ENCODE results near the gene DOCK3.

DOCK3 gene

DNA sequence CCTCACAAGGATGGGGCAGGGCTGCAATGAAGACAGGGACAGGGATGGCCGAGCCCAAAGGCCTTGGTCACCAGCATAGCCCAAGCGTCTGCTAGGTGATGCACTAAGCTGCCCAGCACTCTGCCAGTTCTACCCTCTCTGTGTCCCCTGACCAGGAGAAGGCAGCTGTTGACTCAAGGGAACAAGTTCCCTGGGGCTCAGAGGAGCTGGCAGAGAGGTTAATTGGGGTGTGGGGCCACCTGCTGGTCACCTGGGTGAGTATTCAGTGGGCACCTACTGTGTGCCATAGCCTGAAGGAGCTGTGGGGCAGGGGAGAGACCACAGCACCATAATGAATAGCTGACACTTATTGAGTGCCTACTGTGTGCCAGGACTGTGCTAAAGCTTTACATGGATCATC is 22.0 kb upstream of the DOCK3 start:
- H2BK5ac ChIP-seq (ENCODE audit: low read length) = no peak overlapping the region
- DNase-seq = peak; percentile 77
- H3K4me1 ChIP-seq (ENCODE audit: control insufficient read depth, low read depth, low read length) = peaks cover 9% of the 10 kb centered on the region
- H4K8ac ChIP-seq (ENCODE audit: low read depth, low read length) = no peak overlapping the region
- no peak overlapping the region for H4K5ac ChIP-seq (ENCODE audit: low read length)
- no CpG with 5 or more reads among the region's 2 CpGs for WGBS (ENCODE audit: extremely low coverage, insufficient coverage, low lambda C conversion rate)
- no peak overlapping the region for H3K4me2 ChIP-seq (ENCODE audit: low read length)
- no peak overlapping the region for H3K23ac ChIP-seq (ENCODE audit: low read length)
- H3K27me3 ChIP-seq (ENCODE audit: insufficient read depth, low read length, poor library complexity) = no peaks in the 10 kb centered on the region
- H3K9ac ChIP-seq (ENCODE audit: low read length) = no peak overlapping the region
- no peak overlapping the region for H3K18ac ChIP-seq (ENCODE audit: low read length)
- H2BK120ac ChIP-seq (ENCODE audit: low read depth, low read length) = no peak overlapping the region
- no peak overlapping the region for H3K27ac ChIP-seq (ENCODE audit: low read depth, low read length)
- H3K4me3 ChIP-seq (ENCODE audit: low read length) = no peak overlapping the region
- H2AK5ac ChIP-seq (ENCODE audit: low read length) = no peak overlapping the region
- H3K79me1 ChIP-seq (ENCODE audit: low read length) = no peaks in the 10 kb centered on the region
- no peak overlapping the region for H3K4ac ChIP-seq (ENCODE audit: low read depth, low read length)
- no peaks in the 10 kb centered on the region for H3K79me2 ChIP-seq (ENCODE audit: control insufficient read depth, insufficient read depth, low read length)
- H3K36me3 ChIP-seq (ENCODE audit: control insufficient read depth, insufficient read depth, low read length) = no peaks in the 10 kb centered on the region
- H2BK15ac ChIP-seq (replicated peaks; ENCODE audit: low read depth) = no peak overlapping the region
- H3K56ac ChIP-seq (ENCODE audit: low read length) = no peak overlapping the region

- no peak for DNase-seq
- H4K5ac ChIP-seq (ENCODE audit: low read length) = no peak overlapping the region
- H3K79me1 ChIP-seq (ENCODE audit: low read length) = no peaks in the 10 kb centered on the region
- H3K4me3 ChIP-seq (ENCODE audit: low read length) = no peak overlapping the region
- no peak overlapping the region for H2BK5ac ChIP-seq (ENCODE audit: low read length)
- H2BK120ac ChIP-seq (ENCODE audit: low read depth, low read length) = no peak overlapping the region
- H3K56ac ChIP-seq (ENCODE audit: low read length) = no peak overlapping the region
- no peaks in the 10 kb centered on the region for H3K36me3 ChIP-seq (ENCODE audit: control insufficient read depth, insufficient read depth, low read length)
- H3K27me3 ChIP-seq (ENCODE audit: insufficient read depth, low read length, poor library complexity) = no peaks in the 10 kb centered on the region
- no peak overlapping the region for H3K18ac ChIP-seq (ENCODE audit: low read length)
- no peak overlapping the region for H2AK5ac ChIP-seq (ENCODE audit: low read length)
- no peak overlapping the region for H3K4ac ChIP-seq (ENCODE audit: low read depth, low read length)
- no peak overlapping the region for H3K27ac ChIP-seq (ENCODE audit: low read depth, low read length)
- no peak overlapping the region for H3K23ac ChIP-seq (ENCODE audit: low read length)
- WGBS (ENCODE audit: extremely low coverage, insufficient coverage, low lambda C conversion rate) = no CpG with 5 or more reads among the region's 3 CpGs
- H2BK15ac ChIP-seq (replicated peaks; ENCODE audit: low read depth) = no peak overlapping the region
- no peak overlapping the region for H3K4me2 ChIP-seq (ENCODE audit: low read length)
- peaks cover 9% of the 10 kb centered on the region for H3K4me1 ChIP-seq (ENCODE audit: control insufficient read depth, low read depth, low read length)
- H3K79me2 ChIP-seq (ENCODE audit: control insufficient read depth, insufficient read depth, low read length) = no peaks in the 10 kb centered on the region
- H4K8ac ChIP-seq (ENCODE audit: low read depth, low read length) = no peak overlapping the region
- H3K9ac ChIP-seq (ENCODE audit: low read length) = no peak overlapping the region
Measured at GRCh38 chr3:50653937-50654595, 20.7 kb upstream of the DOCK3 start.

DNA sequence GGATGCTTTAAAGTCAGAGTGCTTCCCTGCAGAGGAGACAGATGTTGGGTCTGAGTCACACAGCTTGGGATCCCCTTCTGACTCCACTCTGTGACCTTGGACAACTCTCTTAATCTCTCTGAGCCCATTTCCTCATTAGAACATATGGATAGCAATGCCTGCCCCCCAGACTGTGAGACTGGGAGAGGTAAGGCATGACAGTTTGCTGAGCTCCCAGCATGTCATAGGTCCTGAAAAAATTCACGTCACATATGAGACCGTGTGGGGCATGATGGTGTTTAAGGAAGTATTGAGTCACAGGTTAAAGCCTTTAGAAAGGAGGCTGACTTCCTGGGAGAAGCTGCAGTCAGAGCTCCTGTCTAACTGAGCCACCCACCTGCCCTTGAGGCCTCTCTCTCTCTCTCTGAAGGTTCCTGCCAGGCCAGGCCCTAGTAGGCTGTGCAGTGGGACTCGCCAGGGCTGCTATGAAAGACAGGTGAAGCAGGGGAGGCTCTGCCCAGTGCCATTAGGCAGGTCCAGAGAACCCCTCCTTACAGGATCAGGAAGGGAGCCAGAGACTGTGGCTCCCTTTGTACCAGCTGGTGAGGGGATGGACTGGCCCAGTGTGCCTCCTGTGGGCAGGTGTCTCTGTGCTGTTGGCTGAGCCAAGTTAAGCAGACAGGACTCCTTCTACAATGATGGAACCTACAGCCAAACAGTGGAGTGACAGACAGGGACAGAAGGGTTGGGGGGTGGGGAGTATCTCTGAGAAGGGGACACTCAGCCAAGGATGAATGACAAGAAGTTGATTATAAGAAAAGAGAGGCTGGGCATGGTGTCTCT is 19.5 kb upstream of the DOCK3 start:
- no peak overlapping the region for H4K8ac ChIP-seq (ENCODE audit: low read depth, low read length)
- no peak overlapping the region for H3K4me3 ChIP-seq (ENCODE audit: low read length)
- H3K18ac ChIP-seq (ENCODE audit: low read length) = no peak overlapping the region
- no peak overlapping the region for H2BK120ac ChIP-seq (ENCODE audit: low read depth, low read length)
- no peak overlapping the region for H2BK15ac ChIP-seq (replicated peaks; ENCODE audit: low read depth)
- DNase-seq = no peak
- H2AK5ac ChIP-seq (ENCODE audit: low read length) = no peak overlapping the region
- H3K56ac ChIP-seq (ENCODE audit: low read length) = no peak overlapping the region
- H3K27me3 ChIP-seq (ENCODE audit: insufficient read depth, low read length, poor library complexity) = no peaks in the 10 kb centered on the region
- H3K4ac ChIP-seq (ENCODE audit: low read depth, low read length) = no peak overlapping the region
- H3K36me3 ChIP-seq (ENCODE audit: control insufficient read depth, insufficient read depth, low read length) = no peaks in the 10 kb centered on the region
- H4K5ac ChIP-seq (ENCODE audit: low read length) = no peak overlapping the region
- H3K27ac ChIP-seq (ENCODE audit: low read depth, low read length) = no peak overlapping the region
- H3K79me2 ChIP-seq (ENCODE audit: control insufficient read depth, insufficient read depth, low read length) = no peaks in the 10 kb centered on the region
- no peak overlapping the region for H3K9ac ChIP-seq (ENCODE audit: low read length)
- H3K4me1 ChIP-seq (ENCODE audit: control insufficient read depth, low read depth, low read length) = peaks cover 5% of the 10 kb centered on the region
- no peak overlapping the region for H2BK5ac ChIP-seq (ENCODE audit: low read length)
- H3K4me2 ChIP-seq (ENCODE audit: low read length) = no peak overlapping the region
- no peaks in the 10 kb centered on the region for H3K79me1 ChIP-seq (ENCODE audit: low read length)
- no CpG with 5 or more reads among the region's 3 CpGs for WGBS (ENCODE audit: extremely low coverage, insufficient coverage, low lambda C conversion rate)
- H3K23ac ChIP-seq (ENCODE audit: low read length) = no peak overlapping the region

DNA sequence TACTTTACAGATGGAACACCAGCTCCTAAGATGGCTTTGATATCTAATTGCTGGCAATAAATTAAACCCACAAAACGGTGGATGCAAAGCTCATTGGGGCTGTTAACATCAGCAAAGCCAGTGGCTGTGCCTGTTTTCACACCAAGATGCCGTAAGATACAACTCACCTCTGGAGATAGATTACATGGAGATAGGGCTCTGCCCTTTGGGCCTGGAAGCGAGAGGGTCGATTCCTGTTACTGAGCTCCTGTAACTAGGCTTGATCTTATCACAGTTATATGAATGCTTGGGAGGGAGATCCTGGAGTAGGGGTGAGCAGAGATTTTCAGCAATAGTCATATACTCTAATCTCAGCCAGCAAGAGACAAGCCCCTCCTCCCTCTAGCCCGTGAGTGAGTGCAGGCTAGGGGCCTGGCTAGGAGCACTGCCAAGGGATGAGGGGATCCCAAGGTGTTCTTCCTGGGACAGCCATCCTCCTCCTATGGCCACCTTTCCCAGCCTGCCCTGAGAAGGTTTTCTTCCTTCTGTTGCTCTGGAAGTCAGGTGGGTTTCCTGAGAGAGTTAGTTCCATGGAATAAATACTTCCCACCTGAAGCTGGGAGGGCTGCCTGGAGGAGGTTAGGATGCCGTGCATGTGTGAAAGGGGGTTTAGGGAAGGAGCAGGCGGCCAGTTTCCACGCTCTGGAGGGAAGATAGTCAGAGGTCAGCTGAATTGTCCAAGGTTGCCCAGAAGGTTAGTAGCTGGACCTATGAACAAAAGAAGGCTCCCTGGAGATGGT is 18.1 kb upstream of the DOCK3 start:
- no peaks in the 10 kb centered on the region for H3K36me3 ChIP-seq (ENCODE audit: control insufficient read depth, insufficient read depth, low read length)
- H3K4me1 ChIP-seq (ENCODE audit: control insufficient read depth, low read depth, low read length) = peaks cover 5% of the 10 kb centered on the region
- no peak overlapping the region for H3K27ac ChIP-seq (ENCODE audit: low read depth, low read length)
- H3K4me3 ChIP-seq (ENCODE audit: low read length) = no peak overlapping the region
- H2AK5ac ChIP-seq (ENCODE audit: low read length) = no peak overlapping the region
- H4K5ac ChIP-seq (ENCODE audit: low read length) = no peak overlapping the region
- H3K56ac ChIP-seq (ENCODE audit: low read length) = no peak overlapping the region
- no peak overlapping the region for H3K4ac ChIP-seq (ENCODE audit: low read depth, low read length)
- H3K9ac ChIP-seq (ENCODE audit: low read length) = no peak overlapping the region
- H2BK120ac ChIP-seq (ENCODE audit: low read depth, low read length) = no peak overlapping the region
- peak; percentile 61 for DNase-seq
- no peak overlapping the region for H3K18ac ChIP-seq (ENCODE audit: low read length)
- no peaks in the 10 kb centered on the region for H3K79me2 ChIP-seq (ENCODE audit: control insufficient read depth, insufficient read depth, low read length)
- H3K4me2 ChIP-seq (ENCODE audit: low read length) = no peak overlapping the region
- H2BK15ac ChIP-seq (replicated peaks; ENCODE audit: low read depth) = no peak overlapping the region
- no CpG with 5 or more reads among the region's 8 CpGs for WGBS (ENCODE audit: extremely low coverage, insufficient coverage, low lambda C conversion rate)
- H3K23ac ChIP-seq (ENCODE audit: low read length) = no peak overlapping the region
- no peak overlapping the region for H4K8ac ChIP-seq (ENCODE audit: low read depth, low read length)
- no peaks in the 10 kb centered on the region for H3K27me3 ChIP-seq (ENCODE audit: insufficient read depth, low read length, poor library complexity)
- no peak overlapping the region for H2BK5ac ChIP-seq (ENCODE audit: low read length)
- H3K79me1 ChIP-seq (ENCODE audit: low read length) = no peaks in the 10 kb centered on the region

- no peak overlapping the region for H4K8ac ChIP-seq (ENCODE audit: low read depth, low read length)
- no peak overlapping the region for H2BK120ac ChIP-seq (ENCODE audit: low read depth, low read length)
- no peak overlapping the region for H3K9ac ChIP-seq (ENCODE audit: low read length)
- H3K23ac ChIP-seq (ENCODE audit: low read length) = no peak overlapping the region
- H4K5ac ChIP-seq (ENCODE audit: low read length) = no peak overlapping the region
- H3K27ac ChIP-seq (ENCODE audit: low read depth, low read length) = no peak overlapping the region
- no peak for DNase-seq
- no peak overlapping the region for H3K18ac ChIP-seq (ENCODE audit: low read length)
- H2AK5ac ChIP-seq (ENCODE audit: low read length) = no peak overlapping the region
- H3K36me3 ChIP-seq (ENCODE audit: control insufficient read depth, insufficient read depth, low read length) = no peaks in the 10 kb centered on the region
- no peak overlapping the region for H2BK15ac ChIP-seq (replicated peaks; ENCODE audit: low read depth)
- no peaks in the 10 kb centered on the region for H3K27me3 ChIP-seq (ENCODE audit: insufficient read depth, low read length, poor library complexity)
- no peaks in the 10 kb centered on the region for H3K79me2 ChIP-seq (ENCODE audit: control insufficient read depth, insufficient read depth, low read length)
- no peak overlapping the region for H2BK5ac ChIP-seq (ENCODE audit: low read length)
- WGBS (ENCODE audit: extremely low coverage, insufficient coverage, low lambda C conversion rate) = no CpG with 5 or more reads among the region's 5 CpGs
- no peak overlapping the region for H3K56ac ChIP-seq (ENCODE audit: low read length)
- H3K4me3 ChIP-seq (ENCODE audit: low read length) = no peak overlapping the region
- no peaks in the 10 kb centered on the region for H3K79me1 ChIP-seq (ENCODE audit: low read length)
- H3K4me2 ChIP-seq (ENCODE audit: low read length) = no peak overlapping the region
- peaks cover 2% of the 10 kb centered on the region for H3K4me1 ChIP-seq (ENCODE audit: control insufficient read depth, low read depth, low read length)
- no peak overlapping the region for H3K4ac ChIP-seq (ENCODE audit: low read depth, low read length)
Measured at GRCh38 chr3:50657407-50657806, 17.3 kb upstream of the DOCK3 start.

Measured in mesendoderm (in vitro differentiated cells).